ENCODE data around the gene DGKK. TPM values are rescaled to one million over a fixed set of nuclear protein-coding genes. Genes with fewer than 3 reads are reported as not detected.
"Not testable (repeated sequence)": the region's sequence is repeated elsewhere in the genome, so short reads cannot be mapped to it uniquely, and the experiment has no call there.

The DGKK gene
- total RNA-seq, 2 donors from 2014 or later, result 2.7 to 4.1 TPM

GRCh38 chrX:50402886-50403285 lies 67.7 kb downstream of the DGKK start:
- no peaks in the 10 kb centered on the region for H3K36me3 Mint-ChIP-seq

GRCh38 chrX:50393902-50394301 lies 76.7 kb downstream of the DGKK start:
- Mint-ChIP-seq H3K27ac (no peak overlapping the region), H3K4me1 (ENCODE audit: low read depth in 2 of 2) (peaks cover 8 to 11% of the 10 kb centered on the region in 2 donors), H3K27me3 (peaks cover 0 to 17% of the 10 kb centered on the region in 2 donors), H3K9me3 (no peaks in the 10 kb centered on the region), H3K4me3 (no peak overlapping the region), H3K36me3 (peaks cover 6% of the 10 kb centered on the region)
- ATAC-seq, result no peak
- DNase-seq (ENCODE audit: low spot score), result no peak

More at GRCh38 chrX:50402886-50403285, 67.7 kb downstream of the DGKK start:
- ATAC-seq (no peak), DNase-seq (ENCODE audit: low spot score) (no peak)
- H3K4me3 Mint-ChIP-seq, result peak overlapping the region; percentile 5
- H3K4me1 Mint-ChIP-seq (ENCODE audit: low read depth in 2 of 2), result peaks cover 6 to 10% of the 10 kb centered on the region in 2 donors
- no peaks in the 10 kb centered on the region for H3K9me3 Mint-ChIP-seq
- peaks cover 0 to 18% of the 10 kb centered on the region in 2 donors for H3K27me3 Mint-ChIP-seq
- peak overlapping the region; percentile 54 to 56 for H3K27ac Mint-ChIP-seq

- Mint-ChIP-seq H3K27me3 (no peaks in the 10 kb centered on the region), H3K36me3 (peaks cover 7% of the 10 kb centered on the region), H3K27ac (peak overlapping the region in 1 of 2 donors; percentile 51), H3K9me3 (no peaks in the 10 kb centered on the region), H3K4me3 (peak overlapping the region; percentile 11), H3K4me1 (ENCODE audit: low read depth in 2 of 2) (peaks cover 25 to 36% of the 10 kb centered on the region in 2 donors)
- no peak for DNase-seq (ENCODE audit: low spot score)
- ATAC-seq, result no peak
These were observed 84.1 kb downstream of the DGKK start for GRCh38 chrX:50386520-50386919.

GRCh38 chrX:50381729-50382415 lies 88.8 kb downstream of the DGKK start:
- H3K4me3 Mint-ChIP-seq, result no peak overlapping the region

GRCh38 chrX:50375481-50376267 lies 95.0 kb downstream of the DGKK start:
- Mint-ChIP-seq H3K27ac (peak overlapping the region in 1 of 2 donors; percentile 10), H3K4me1 (ENCODE audit: low read depth in 2 of 2) (peaks cover 6 to 19% of the 10 kb centered on the region in 2 donors), H3K36me3 (no peaks in the 10 kb centered on the region), H3K9me3 (peaks cover 2% of the 10 kb centered on the region), H3K27me3 (peaks cover 0 to 12% of the 10 kb centered on the region in 2 donors), H3K4me3 (no peak overlapping the region)
- ATAC-seq (no peak), DNase-seq (ENCODE audit: low spot score) (no peak)

More at GRCh38 chrX:50381729-50382415, 88.8 kb downstream of the DGKK start:
- ATAC-seq, result no peak
- Mint-ChIP-seq H3K27ac (no peak overlapping the region), H3K36me3 (peaks cover 7% of the 10 kb centered on the region), H3K9me3 (no peaks in the 10 kb centered on the region), H3K27me3 (peaks cover 0 to 3% of the 10 kb centered on the region in 2 donors), H3K4me1 (ENCODE audit: low read depth in 2 of 2) (peaks cover 32 to 33% of the 10 kb centered on the region in 2 donors)
- no peak for DNase-seq (ENCODE audit: low spot score)

- H3K27ac Mint-ChIP-seq, result no peak overlapping the region
- no peak overlapping the region for H3K4me3 Mint-ChIP-seq
- H3K36me3 Mint-ChIP-seq, result no peaks in the 10 kb centered on the region
- peaks cover 2% of the 10 kb centered on the region for H3K9me3 Mint-ChIP-seq
- ATAC-seq (no peak), DNase-seq (ENCODE audit: low spot score) (no peak)
- peaks cover 0 to 12% of the 10 kb centered on the region in 2 donors for H3K27me3 Mint-ChIP-seq
- peaks cover 0 to 9% of the 10 kb centered on the region in 2 donors for H3K4me1 Mint-ChIP-seq (ENCODE audit: low read depth in 2 of 2)
These were observed 97.7 kb downstream of the DGKK start for GRCh38 chrX:50372966-50373365.

GRCh38 chrX:50343917-50344316 lies 126.7 kb downstream of the DGKK start:
- no peaks in the 10 kb centered on the region for H3K4me1 Mint-ChIP-seq (ENCODE audit: low read depth in 2 of 2)
- H3K9me3 Mint-ChIP-seq, result no peaks in the 10 kb centered on the region
- H3K27me3 Mint-ChIP-seq, result peaks cover 0 to 6% of the 10 kb centered on the region in 2 donors
- no peak overlapping the region for H3K27ac Mint-ChIP-seq
- no peak for DNase-seq (ENCODE audit: low spot score)
- no peak overlapping the region for H3K4me3 Mint-ChIP-seq
- no peak for ATAC-seq
- H3K36me3 Mint-ChIP-seq, result no peaks in the 10 kb centered on the region

- Mint-ChIP-seq H3K27ac (no peak overlapping the region), H3K36me3 (no peaks in the 10 kb centered on the region), H3K27me3 (peaks cover 0 to 3% of the 10 kb centered on the region in 2 donors), H3K4me3 (no peak overlapping the region), H3K9me3 (no peaks in the 10 kb centered on the region), H3K4me1 (ENCODE audit: low read depth in 2 of 2) (peaks cover 0 to 4% of the 10 kb centered on the region in 2 donors)
- no peak for DNase-seq (ENCODE audit: low spot score)
- ATAC-seq, result no peak
These were observed 137.3 kb downstream of the DGKK start for GRCh38 chrX:50333308-50333707.

GRCh38 chrX:50332668-50333067 lies 138.0 kb downstream of the DGKK start:
- not testable (repeated sequence) for ATAC-seq, H3K27me3 Mint-ChIP-seq, H3K36me3 Mint-ChIP-seq

GRCh38 chrX:50327235-50327634 lies 143.4 kb downstream of the DGKK start:
- H3K27me3 Mint-ChIP-seq, result peaks cover 0 to 8% of the 10 kb centered on the region in 2 donors
- ATAC-seq (no peak), DNase-seq (ENCODE audit: low spot score) (no peak)
- no peaks in the 10 kb centered on the region for H3K36me3 Mint-ChIP-seq
- H3K27ac Mint-ChIP-seq, result no peak overlapping the region
- H3K4me1 Mint-ChIP-seq (ENCODE audit: low read depth in 2 of 2), result no peaks in the 10 kb centered on the region
- H3K9me3 Mint-ChIP-seq, result no peaks in the 10 kb centered on the region
- H3K4me3 Mint-ChIP-seq, result no peak overlapping the region

More at GRCh38 chrX:50332668-50333067, 138.0 kb downstream of the DGKK start:
- H3K9me3 Mint-ChIP-seq; H3K4me1 Mint-ChIP-seq (ENCODE audit: low read depth in 2 of 2); DNase-seq (ENCODE audit: low spot score); H3K4me3 Mint-ChIP-seq; H3K27ac Mint-ChIP-seq: not testable (repeated sequence)

All from natural killer cell treated with Interleukin-12 subunit alpha and Interleukin-12 subunit beta and Interleukin-15 and Interleukin-18, amount 100 ng/mL, for 72 hours (primary cell).